GM12892 (cell line): ENCODE measurements around the gene MMP21. TPM values are rescaled to one million over a fixed set of nuclear protein-coding genes. Genes with fewer than 3 reads are reported as not detected.

Experiments used
- DNase-seq: peaks from one replicate; pipeline ENCODE4 v3.0.0; 2011; ENCODE audit not compliant: insufficient read length
- FAIRE-seq: peaks from 2 replicates; lab custom pipeline; 2011; peaks lifted over from hg19 to GRCh38; lab: Jason Lieb, UNC
- POLR2A ChIP-seq: IDR thresholded peaks from 2 replicates; pipeline ENCODE4 v1.6.1; 2011; ENCODE audit warnings: low read depth, low read length, control low read depth
- POLR2AphosphoS5 ChIP-seq: IDR thresholded peaks from 2 replicates; pipeline ENCODE4 v1.6.1; 2011; ENCODE audit warnings: low read depth, low read length, control low read depth
- TAF1 ChIP-seq: IDR thresholded peaks from 2 replicates; pipeline ENCODE4 v1.6.1; 2011; ENCODE audit warnings: low read depth, mild to moderate bottlenecking, control low read depth, low read length, borderline replicate concordance
- polyA plus RNA-seq: library from polyadenylated mRNA; unstranded; fragments of >200 nt; gene quantifications from one replicate; pipeline ENCODE4 v1.2.1, GENCODE V29; 2012; ENCODE audit warnings: missing spikeins, inconsistent platforms; ENCODE audit not compliant: missing spikeins

MMP21 gene
- not detected for polyA plus RNA-seq

- no peak for DNase-seq
- TF ChIP-seq TAF1 (no peak), POLR2A (no peak), POLR2AphosphoS5 (no peak)
These were observed at the start of gene MMP21 for GRCh38 chr10:125775491-125776106. Gene MMP21, minus strand, starts transcription at chr10:125775821. Its CDS starts 0 bp downstream, at chr10:125775821.

GRCh38 chr10:125824736-125825135 is 49.1 kb upstream of the MMP21 start:
- TF ChIP-seq POLR2AphosphoS5: no peak
- FAIRE-seq (no peak), DNase-seq (no peak)

More at GRCh38 chr10:125775491-125776106, at the start of gene MMP21:
- no peak for FAIRE-seq

GRCh38 chr10:125823663-125824251 is 48.1 kb upstream of the MMP21 start:
- no peak for DNase-seq
- TF ChIP-seq TAF1: no peak
- TF ChIP-seq POLR2AphosphoS5: no peak
- TF ChIP-seq POLR2A: no peak
- FAIRE-seq: peak; percentile 17

GRCh38 chr10:125822878-125823662 is 47.4 kb upstream of the MMP21 start, which contains the start of the genes BCCIP and UROS:
Gene BCCIP, plus strand, starts transcription at chr10:125823546. Its CDS starts 12 bp downstream, at chr10:125823558.
Gene UROS, minus strand, starts transcription at chr10:125823258. Its CDS starts 6,759 bp downstream, at chr10:125816499.
- peak; percentile 97 for FAIRE-seq
- DNase-seq: peak; percentile 79
- peak; percentile 77 for TF ChIP-seq POLR2AphosphoS5
- TF ChIP-seq TAF1: peak; percentile 87
- TF ChIP-seq POLR2A: peak; percentile 72

- no peak for DNase-seq
- TF ChIP-seq POLR2AphosphoS5: no peak
- TF ChIP-seq TAF1: no peak
- no peak for TF ChIP-seq POLR2A
- no peak for FAIRE-seq
These were observed 45.1 kb upstream of the MMP21 start for GRCh38 chr10:125820701-125821100.

GRCh38 chr10:125817337-125817946 is 41.8 kb upstream of the MMP21 start:
- FAIRE-seq (no peak), DNase-seq (no peak)
- TF ChIP-seq TAF1: no peak
- no peak for TF ChIP-seq POLR2A
- TF ChIP-seq POLR2AphosphoS5: no peak

- TF ChIP-seq TAF1: no peak
- FAIRE-seq (no peak), DNase-seq (no peak)
These were observed 40.9 kb upstream of the MMP21 start for GRCh38 chr10:125816548-125816947.

GRCh38 chr10:125815764-125816163 is 40.1 kb upstream of the MMP21 start:
- no peak for DNase-seq
- FAIRE-seq: no peak
- TF ChIP-seq POLR2A: no peak
- TF ChIP-seq TAF1: no peak
- no peak for TF ChIP-seq POLR2AphosphoS5

- no peak for FAIRE-seq
- no peak for DNase-seq
- TF ChIP-seq POLR2AphosphoS5: no peak
These were observed 36.6 kb upstream of the MMP21 start for GRCh38 chr10:125812128-125812750.

GRCh38 chr10:125811251-125811650 is 35.6 kb upstream of the MMP21 start:
- TF ChIP-seq POLR2AphosphoS5 (no peak), POLR2A (no peak), TAF1 (no peak)
- no peak for FAIRE-seq
- no peak for DNase-seq

GRCh38 chr10:125808047-125808446 is 32.4 kb upstream of the MMP21 start:
- DNase-seq: no peak
- FAIRE-seq: no peak
- no peak for TF ChIP-seq TAF1
- no peak for TF ChIP-seq POLR2A
- no peak for TF ChIP-seq POLR2AphosphoS5
